Left renal cortex interstitium (tissue), 4 donors: Measurements from ENCODE around the gene PRR22. TPM values are rescaled to one million over a fixed set of nuclear protein-coding genes. Genes with fewer than 3 reads are reported as not detected.
A peak's percentile ranks its signal among the peaks of the same experiment; 100 is the strongest.

ENCODE experiments used
- DNase-seq, 4 donors: peaks; one replicate each; pipeline ENCODE4 v3.0.0-alpha.2; 2013; ENCODE audit warnings: low read depth in 4 of 4, low spot score in 2 of 4, missing footprints in 1 of 4
- polyA plus RNA-seq, 4 donors: library from polyadenylated mRNA; unstranded; fragments of 120-200 nt; gene quantifications; one replicate each; pipeline ENCODE4 v1.2.1, GENCODE V29; 2013; ENCODE audit not compliant: insufficient read length in 4 of 4

PRR22 gene
- 1 to 10 TPM; 1.5 to 4.4 (median 3.7) TPM for polyA plus RNA-seq

- no peak for DNase-seq
Measured at GRCh38 chr19:5784581-5785147, at the start of gene PRR22. Gene PRR22 (minus strand): TSS chr19:5784746. CDS start chr19:5784660, 86 bp downstream.

DNA sequence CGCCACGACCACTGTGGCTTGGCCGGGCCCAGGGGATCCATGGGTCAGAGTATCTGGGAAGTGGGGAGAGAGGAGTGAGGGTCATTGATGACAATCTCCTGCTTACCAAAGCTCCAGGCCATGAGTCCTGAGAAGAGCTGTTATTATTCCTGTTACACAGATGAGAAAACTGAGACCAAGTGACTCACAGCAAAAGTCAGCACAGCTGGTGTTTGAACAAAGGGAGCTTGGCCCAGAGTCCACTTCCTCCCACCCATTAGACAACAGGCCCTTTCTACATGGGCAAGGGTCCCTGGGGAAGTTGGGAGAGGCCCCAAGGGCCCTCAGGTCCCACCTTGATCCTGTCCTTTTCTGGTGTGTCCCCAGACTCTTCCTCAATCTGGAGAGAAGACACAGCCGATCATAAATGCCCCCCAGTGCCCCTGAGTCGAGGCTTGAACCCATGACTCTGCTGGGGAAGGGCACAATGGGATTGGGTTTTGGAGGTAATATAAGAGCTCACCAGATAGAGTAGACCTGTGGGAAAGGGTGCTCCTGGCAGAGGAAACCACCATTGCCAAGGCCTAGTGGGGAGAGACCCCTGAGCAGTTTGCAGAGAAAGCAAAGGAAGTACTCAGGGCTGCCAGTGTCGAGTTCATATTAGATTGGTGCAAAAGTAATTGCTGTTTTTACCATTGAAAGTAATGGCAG is 48.1 kb upstream of the PRR22 start:
- no peak for DNase-seq

GRCh38 chr19:5832061-5832460 is 47.5 kb upstream of the PRR22 start:
- no peak for DNase-seq

DNA sequence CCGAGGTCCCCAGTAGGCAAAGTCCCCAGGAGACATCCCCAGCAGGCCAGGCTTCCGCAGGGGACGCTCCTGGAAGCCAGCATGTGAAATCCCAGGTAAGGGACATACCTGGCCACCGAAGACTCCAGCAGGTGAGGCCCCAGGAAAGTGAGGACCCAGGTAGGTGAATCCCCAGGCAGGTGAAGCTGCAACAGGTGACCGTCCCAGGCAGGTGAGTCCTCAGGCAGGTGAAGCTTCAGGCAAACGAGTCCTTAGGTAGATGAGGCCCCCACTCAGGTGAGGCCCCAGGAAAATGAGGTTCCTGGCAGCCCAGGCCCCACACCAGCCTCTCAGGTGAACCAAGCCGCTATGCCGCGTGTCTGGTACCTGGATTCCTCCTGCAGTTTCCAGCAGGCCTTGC is 46.6 kb upstream of the PRR22 start:
- no peak for DNase-seq

DNA sequence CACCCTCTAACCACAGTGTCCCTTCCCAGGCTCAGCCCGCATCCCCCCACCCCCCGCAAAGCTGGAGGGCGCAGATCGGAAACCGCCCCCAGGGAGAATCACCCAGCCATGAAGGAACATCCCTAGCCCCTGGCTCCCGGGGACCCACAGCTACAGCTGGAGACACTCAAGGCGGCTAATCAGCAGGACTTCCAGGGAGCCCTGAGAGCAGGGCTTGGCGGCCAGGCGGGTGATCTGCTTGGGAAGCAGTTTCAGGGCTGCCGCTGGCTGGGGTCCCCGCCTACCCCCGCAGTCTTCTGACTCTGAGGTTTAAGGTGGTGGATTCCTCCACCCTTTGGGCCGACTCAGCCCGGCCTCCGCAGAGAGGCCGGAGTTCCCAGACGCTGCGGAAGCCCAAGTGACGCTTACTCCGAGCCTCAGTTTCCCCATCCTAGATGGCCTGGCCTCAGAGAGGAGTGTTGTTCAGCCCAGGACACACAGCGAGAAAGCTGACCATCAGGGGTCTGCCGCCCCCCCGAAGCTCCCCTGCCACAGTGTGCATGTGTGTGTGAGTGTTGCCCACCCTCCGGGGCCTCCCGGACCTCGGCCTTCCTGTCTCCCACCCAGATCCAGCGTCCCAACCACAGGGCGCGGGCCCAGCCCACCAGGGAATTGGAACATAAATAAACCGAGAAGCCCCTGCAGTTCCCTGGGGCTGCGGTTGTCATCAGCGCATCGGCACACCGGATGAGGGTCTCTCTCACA is 45.2 kb upstream of the PRR22 start:
- DNase-seq, result no peak

- peak in 3 of 4 donors; percentile 59 to 74 (median 71) for DNase-seq
Measured at GRCh38 chr19:5828661-5829566, 44.4 kb upstream of the PRR22 start.

- peak in 3 of 4 donors; percentile 82 to 91 (median 91) for DNase-seq
Measured at GRCh38 chr19:5827891-5828660, 43.5 kb upstream of the PRR22 start.

DNA sequence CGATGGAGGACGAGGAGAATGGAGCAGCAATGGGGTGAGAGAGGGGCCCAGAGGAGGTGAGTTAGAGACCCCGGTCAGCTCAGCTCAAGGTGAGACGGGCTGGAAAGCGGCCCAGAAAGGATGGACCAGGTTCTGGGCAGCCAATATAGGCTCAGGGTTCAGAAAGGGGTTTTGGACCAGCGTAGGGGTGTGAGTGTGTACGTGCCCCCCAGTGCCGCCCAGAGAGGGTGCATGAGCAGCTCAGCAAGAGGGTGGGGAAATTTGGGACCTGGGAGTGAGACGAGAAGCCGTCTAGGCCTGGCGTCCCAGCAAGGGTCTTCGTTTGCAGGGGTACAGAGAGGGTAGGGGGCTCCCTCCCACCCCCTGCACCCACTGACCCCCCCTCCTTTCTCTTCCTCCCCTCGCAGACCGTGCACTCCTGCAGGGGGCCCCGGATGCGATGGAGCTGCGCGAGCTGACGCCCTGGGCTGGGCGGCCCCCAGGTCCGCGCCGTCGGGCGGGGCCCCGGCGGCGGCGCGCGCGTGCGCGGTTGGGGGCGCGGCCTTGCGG is 42.9 kb upstream of the PRR22 start:
- DNase-seq, result no peak

DNA sequence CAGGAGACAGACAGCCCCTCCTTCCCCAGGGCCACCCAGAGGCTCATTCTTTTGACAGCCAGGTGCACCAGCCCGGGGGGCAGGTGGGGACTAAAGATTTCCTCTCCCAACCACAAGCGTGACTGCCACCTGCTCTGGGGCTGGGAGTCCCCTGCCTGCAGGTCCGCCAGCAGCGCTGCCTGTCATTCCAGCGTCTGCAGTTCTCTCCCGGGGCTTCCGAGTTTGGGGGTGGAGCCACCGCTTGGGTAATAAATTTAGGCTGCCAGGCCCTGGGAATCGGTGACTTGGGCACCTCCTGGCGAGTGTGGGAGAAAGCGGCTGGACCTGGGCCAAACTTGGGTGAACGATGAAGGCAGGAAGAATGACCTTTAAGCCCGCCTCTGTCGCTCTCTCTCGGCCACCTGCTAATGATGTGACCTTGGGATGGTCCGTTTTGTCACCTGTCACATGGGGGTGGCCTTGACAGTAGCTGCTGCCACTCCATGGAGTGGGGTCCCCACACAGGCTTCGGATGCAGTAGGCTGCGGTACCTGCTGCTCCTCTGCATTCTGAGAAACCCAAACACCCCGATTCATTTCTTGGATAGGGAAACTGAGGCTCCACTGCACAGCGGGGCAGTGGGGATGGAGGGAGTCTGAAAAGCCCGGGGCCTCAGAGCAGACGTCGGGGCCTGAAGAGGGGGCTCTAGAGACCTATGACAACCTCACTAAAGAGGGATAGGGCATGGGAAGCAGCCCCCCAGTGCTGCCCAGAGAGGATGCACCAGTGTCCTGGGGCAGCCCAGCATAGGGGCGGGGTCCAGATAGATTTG is 42.2 kb upstream of the PRR22 start:
- peak in 3 of 4 donors; percentile 62 to 76 (median 65) for DNase-seq

- no peak for DNase-seq
Measured at GRCh38 chr19:5825178-5825577, 40.6 kb upstream of the PRR22 start.

- no peak for DNase-seq
Measured at GRCh38 chr19:5824751-5825150, 40.2 kb upstream of the PRR22 start.

DNA sequence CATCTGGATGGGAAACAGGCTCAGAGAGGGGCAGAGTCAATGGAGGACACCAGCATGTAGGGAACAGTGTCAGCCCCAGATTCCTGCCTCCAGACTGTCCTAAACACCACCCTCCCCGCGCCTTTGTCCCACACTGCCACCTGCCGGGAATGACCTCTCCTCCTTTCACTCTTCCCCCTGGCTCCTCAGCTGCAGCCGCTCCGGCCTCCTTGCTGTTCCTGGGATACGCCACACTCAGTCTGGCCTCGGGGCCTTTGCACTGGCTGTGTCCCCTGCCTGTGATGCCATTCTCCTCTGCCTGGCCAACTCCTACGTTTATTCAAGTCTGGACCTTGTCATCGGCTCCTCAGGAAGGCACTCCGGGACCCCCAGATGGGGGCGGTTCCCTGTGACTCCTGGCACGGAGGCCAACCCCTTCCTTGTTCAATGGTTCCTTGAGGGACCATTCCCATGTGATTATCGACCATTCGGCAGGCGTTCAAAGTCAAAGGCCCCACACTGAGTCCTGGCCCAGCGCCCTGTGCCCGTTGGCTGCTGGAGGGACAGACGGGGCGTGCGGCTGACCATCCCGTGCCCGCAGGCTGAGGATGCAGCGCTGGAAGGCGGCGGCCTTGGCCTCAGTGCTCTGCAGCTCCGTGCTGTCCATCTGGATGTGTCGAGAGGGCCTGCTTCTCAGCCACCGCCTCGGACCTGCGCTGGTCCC is 39.2 kb upstream of the PRR22 start:
- DNase-seq, result no peak

DNA sequence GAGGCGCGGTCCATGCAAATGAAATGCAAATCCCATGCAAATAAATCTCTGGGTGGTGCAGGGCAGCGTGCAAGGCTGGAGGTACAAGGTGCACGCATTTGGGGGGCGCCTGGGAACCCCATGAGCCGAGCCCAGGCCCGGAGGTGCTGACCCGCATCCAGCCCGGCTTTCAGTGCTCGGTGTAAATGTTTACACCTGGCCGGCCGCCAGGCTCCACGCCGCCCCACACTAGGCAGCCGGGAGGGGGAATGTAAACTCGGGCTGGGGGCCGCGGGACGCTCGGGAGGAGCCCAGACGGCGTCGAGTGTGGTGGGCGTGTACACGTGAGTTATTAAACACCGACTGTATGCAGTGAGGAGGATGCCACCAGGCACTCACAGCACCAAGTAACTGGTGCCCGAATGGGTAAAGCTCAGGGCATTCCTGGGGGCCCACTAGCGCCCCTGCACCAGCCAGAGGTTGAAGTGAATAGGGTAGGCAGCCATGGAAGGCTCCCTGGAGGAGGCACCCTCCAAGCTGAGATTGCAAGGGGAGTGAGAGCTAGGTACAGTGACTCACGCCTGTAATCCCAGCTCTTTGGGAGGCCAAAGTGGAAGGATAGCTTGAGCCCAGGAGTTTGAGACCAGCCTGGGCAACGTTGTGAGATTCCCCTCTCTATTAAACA is 37.8 kb upstream of the PRR22 start:
- no peak for DNase-seq

DNA sequence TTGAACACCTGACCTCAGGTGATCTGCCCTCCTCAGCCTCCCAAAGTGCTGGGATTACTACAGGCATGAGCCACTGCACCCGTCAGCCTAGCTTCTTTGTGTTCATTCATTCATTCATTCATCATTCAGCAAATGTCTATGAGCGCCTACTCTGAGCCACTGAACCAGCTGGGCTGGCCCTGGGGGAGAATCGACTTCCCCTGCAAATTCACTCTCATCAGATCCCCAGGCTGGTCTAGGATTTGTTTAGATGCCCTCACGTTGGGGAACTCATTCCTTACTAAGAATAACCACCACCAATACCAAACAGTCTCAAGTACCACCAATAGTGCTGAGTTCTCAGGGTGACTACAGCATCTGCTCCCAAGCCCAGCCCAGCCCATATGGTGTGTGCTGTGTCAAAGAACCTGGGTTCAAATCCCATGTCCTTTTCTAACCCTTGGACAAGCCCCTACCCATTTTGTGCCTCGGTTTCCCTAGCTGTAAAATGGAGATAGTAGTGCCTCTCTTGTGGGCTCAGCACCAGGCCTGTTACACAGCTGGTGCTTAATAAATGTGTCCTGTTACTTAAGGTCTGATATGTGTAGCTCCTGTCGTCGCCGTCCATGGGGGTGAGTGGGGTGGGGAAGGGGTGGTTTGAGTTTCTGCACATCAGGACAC is 37.1 kb upstream of the PRR22 start:
- DNase-seq, result no peak

GRCh38 chr19:5820785-5821184 is 36.2 kb upstream of the PRR22 start:
- no peak for DNase-seq

GRCh38 chr19:5818594-5818993 is 34.0 kb upstream of the PRR22 start:
- no peak for DNase-seq

DNA sequence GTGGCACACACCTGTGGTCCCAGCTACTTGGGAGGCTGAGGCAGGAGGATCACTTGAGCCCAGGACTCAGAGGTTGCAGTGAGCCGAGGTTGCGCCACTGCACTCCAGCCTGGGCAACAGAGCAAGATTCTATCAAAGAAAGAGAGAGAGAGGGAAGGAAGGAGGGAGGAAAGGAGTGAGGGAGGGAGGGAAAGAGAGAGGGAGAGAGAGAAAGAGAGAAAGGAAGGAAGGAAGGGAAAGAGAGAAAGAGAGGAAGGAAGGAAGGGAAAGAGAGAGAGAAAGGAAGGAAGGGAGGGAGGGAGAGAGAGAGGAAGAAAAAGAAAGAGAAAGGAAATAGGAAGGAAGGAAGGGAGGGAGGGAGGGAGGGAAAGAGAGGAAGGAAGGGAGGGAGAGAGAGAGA is 32.7 kb upstream of the PRR22 start:
- DNase-seq, result no peak
